IPS-18c (cell line): Measurements from ENCODE around the gene C12orf57.

Experiments used
- H3K4me3 ChIP-seq: 2 replicates; pipeline ENCODE4 v1.7.0; 2013; ENCODE audit warnings: low read depth, mild to moderate bottlenecking, low read length, moderate library complexity; ENCODE audit not compliant: insufficient read depth
- H3K9me3 ChIP-seq: one replicate; pipeline ENCODE4 v1.6.1; 2013; ENCODE audit warnings: mild to moderate bottlenecking, low read length, moderate library complexity; ENCODE audit not compliant: control insufficient read depth, insufficient read depth

C12orf57 gene

GRCh38 chr12:6915789-6916285 lies 28.0 kb upstream of the C12orf57 start:
- Histone ChIP-seq H3K9me3 (no peaks in the 10 kb centered on the region), H3K4me3 (peak overlapping the region; percentile 31; the same call in 1 of the 2 replicates)

- H3K9me3 ChIP-seq: no peaks in the 10 kb centered on the region
- 0 out of 2 replicates have a peak overlapping the region, but pooled peaks have one; percentile 31 for H3K4me3 ChIP-seq
Observed at GRCh38 chr12:6916426-6917200, 27.2 kb upstream of the C12orf57 start.

GRCh38 chr12:6917491-6918231 lies 26.2 kb upstream of the C12orf57 start:
- Histone ChIP-seq H3K4me3 (no peak overlapping the region), H3K9me3 (no peaks in the 10 kb centered on the region)

- no peak overlapping the region for H3K4me3 ChIP-seq
Observed at GRCh38 chr12:6919588-6919987, 24.2 kb upstream of the C12orf57 start.

GRCh38 chr12:6921539-6921938 lies 22.3 kb upstream of the C12orf57 start:
- Histone ChIP-seq H3K4me3 (no peak overlapping the region), H3K9me3 (no peaks in the 10 kb centered on the region)

More at GRCh38 chr12:6919588-6919987, 24.2 kb upstream of the C12orf57 start:
- no peaks in the 10 kb centered on the region for H3K9me3 ChIP-seq

- Histone ChIP-seq H3K4me3 (no peak overlapping the region), H3K9me3 (no peaks in the 10 kb centered on the region)
Observed at GRCh38 chr12:6921996-6922946, 21.6 kb upstream of the C12orf57 start.

GRCh38 chr12:6923003-6923732 lies 20.7 kb upstream of the C12orf57 start:
- H3K4me3 ChIP-seq: no peak overlapping the region

DNA sequence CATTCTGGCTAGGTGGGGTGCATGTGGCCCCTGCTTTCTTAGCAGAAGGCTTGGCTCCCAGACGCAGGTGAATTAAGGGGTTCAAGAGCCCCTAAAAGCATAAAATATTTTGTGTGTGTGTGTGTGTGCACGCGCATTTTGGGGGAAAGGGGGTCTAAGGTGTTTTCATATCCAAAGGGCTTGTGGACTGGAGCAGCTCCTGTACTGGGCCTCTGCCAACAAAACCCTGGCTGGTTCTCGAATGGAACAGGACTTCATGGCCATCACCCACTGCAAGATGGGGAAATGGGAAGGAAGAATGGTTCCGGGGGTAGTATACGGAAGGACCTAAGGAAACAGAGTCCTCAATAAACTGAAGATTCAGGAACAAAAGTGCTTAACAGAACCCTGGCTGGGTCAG lies 20.0 kb upstream of the C12orf57 start:
- H3K4me3 ChIP-seq: no peak overlapping the region

More at GRCh38 chr12:6923003-6923732, 20.7 kb upstream of the C12orf57 start:
- H3K9me3 ChIP-seq: no peaks in the 10 kb centered on the region

DNA sequence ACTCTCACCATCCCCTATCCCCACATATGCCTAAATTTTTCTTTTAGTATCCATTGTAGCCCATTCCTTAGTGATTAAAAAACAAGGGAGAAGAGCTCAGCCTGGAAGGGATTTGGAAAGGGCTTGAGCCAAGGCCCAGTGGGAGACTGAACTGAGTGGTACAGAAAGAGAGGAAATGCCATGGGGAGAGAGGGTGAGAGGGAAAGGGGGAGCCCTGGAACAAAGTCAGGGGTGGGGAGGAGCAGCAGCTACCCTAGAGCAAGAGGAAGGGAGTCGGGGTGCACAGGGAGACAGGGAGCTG lies 18.6 kb upstream of the C12orf57 start:
- Histone ChIP-seq H3K9me3 (no peaks in the 10 kb centered on the region), H3K4me3 (peak overlapping the region; percentile 28; the same call in 1 of the 2 replicates)

More for the DNA sequence above, 20.0 kb upstream of the C12orf57 start:
- H3K9me3 ChIP-seq: no peaks in the 10 kb centered on the region

DNA sequence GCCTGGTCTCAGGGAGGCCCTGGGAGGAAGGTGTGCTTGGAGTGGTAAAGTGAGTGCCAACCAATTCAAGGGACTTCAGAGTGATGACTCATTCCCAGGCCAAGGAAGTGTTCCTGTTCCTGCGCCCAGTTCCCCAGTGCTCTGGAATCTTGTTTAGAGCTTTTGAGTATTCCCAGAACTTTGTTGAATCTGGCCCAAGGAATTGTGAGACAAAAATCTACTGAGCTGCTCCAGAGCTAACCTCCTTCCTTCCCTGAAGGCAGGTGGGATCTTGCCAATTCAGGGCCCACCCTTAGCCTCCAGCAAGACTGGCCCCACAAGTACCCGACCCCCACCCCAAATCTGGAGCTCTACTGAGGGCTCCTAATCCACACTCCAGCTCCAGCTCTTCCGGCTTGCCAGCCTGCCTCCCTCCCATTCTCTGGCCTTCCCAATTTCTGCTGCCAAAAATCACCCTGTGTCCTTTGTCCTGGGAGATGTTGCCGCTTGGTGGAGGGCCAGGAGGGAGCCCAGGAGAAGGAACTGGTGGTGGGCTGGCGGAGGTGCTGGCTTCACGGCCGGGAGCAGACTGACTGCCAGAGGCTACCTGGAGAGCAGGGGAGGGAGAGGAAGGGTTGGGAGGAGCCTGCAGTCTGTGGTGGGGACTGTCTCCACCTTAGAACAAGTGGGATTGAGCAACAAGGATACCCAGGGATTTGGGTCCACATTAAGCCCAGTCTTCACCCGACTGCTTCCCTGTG lies 18.1 kb upstream of the C12orf57 start:
- Histone ChIP-seq H3K9me3 (no peaks in the 10 kb centered on the region), H3K4me3 (peak overlapping the region; percentile 64)

DNA sequence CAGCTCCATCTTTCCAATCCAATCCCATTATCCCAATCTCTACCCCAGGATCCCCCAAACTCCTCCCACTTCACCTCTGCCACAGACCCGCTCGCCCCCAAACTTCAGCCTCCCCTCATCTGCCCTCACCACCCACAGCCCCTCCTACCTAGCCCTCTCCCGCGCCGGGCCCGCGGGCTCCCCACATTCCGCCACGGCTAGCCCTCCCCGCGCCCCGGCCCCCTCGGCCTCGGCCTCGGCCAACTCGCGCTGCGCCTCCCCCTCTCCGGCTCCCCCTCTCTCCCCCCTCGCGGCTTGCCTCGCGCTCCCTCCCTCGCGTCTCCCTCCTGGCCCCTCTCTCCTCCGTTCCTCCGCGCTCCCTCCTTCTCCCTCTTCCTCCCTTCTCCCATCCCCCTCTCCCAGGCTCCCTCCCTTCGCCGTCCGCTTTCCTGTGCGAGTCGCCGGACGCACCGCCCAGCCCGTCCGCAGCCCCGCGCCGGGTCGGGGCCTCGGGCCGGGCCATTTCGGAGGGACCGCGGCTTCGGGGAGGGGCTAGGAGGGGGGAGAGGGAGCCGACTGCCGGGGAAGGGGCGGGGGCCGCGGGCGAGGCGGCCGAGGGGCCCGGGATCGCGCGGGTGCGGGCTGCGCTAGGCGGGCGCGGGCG lies 16.3 kb upstream of the C12orf57 start, which contains the start of gene ATN1:
Gene ATN1 (plus strand): TSS at position 581 of the 643 bp plus-strand sequence. CDS start 6,043 bp downstream, outside the sequence.
- no peaks in the 10 kb centered on the region for H3K9me3 ChIP-seq
- peak within 1 kb of the TSS; percentile 93 for H3K4me3 ChIP-seq

GRCh38 chr12:6928022-6928702 lies 15.7 kb upstream of the C12orf57 start:
- H3K9me3 ChIP-seq: no peaks in the 10 kb centered on the region
- H3K4me3 ChIP-seq: peak overlapping the region; percentile 93

DNA sequence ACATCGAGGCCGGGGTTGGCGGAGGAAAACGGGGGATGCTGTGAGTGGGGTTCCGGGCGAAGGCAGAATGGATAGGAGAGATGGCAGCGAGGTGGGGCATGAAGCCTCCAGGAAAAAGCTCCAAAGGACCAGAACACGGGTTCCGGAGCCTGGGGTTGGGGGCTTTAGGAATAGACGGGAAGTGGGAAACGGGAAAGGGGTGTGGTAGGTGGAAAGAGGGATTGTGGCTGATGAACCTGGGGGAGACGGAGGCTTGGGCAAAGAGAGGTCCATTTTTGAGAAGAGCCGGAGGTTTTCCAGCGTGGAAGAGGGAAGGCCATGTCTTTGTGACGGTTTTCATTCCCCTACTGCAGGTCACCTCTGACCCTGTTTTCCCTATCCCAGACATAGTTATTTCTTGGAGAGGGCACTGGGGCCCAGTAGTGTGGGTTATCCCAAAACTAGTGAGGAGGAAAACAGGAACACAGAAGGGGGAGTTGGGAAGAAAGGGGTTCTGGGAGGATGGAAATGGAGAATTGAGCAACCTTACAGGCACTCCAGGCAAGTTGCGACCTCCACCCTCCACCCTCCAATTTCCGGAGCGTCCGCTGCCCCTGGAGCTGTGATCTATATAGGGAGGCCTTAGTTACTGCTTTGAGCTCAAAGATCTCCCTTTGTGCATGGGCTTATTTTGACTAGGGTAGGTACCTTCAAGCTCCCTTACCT lies 15.0 kb upstream of the C12orf57 start:
- Histone ChIP-seq H3K4me3 (peak overlapping the region; percentile 93), H3K9me3 (no peaks in the 10 kb centered on the region)
